T-helper 17 cell (primary cell): ENCODE results near the gene TSPO. TPM values are rescaled to one million over a fixed set of nuclear protein-coding genes. Genes with fewer than 3 reads are reported as not detected.
A peak's percentile ranks its signal among the peaks of the same experiment; 100 is the strongest.

Experiments used
- ATAC-seq: fragments of 150-1000 bp; cut with Tn5 transposase; 2 replicates; pipeline ENCODE4 v1.10.0; 2021; ENCODE audit warnings: mild to moderate bottlenecking, moderate library complexity
- DNase-seq, 3 donors: peaks; one replicate each; pipeline versions ENCODE4 v3.0.0 to v3.0.0-alpha.2; 2020 to 2021
- H3K9me3 ChIP-seq: one replicate; pipeline ENCODE4 v1.7.0; 2013; ENCODE audit warnings: low read length, mild to moderate bottlenecking; ENCODE audit not compliant: control insufficient read depth, poor library complexity, severe bottlenecking
- H3K27ac Mint-ChIP-seq: one replicate; pipeline ENCODE4 v1.8.0; 2022; ENCODE audit warnings: mild to moderate bottlenecking, moderate library complexity, mixed read lengths
- H3K27me3 Mint-ChIP-seq: one replicate; pipeline ENCODE4 v1.8.0; 2022; ENCODE audit warnings: mixed read lengths
- H3K36me3 Mint-ChIP-seq: one replicate; pipeline ENCODE4 v1.8.0; 2022; ENCODE audit warnings: low read depth, mixed read lengths
- H3K4me1 Mint-ChIP-seq: one replicate; pipeline ENCODE4 v1.8.0; 2022; ENCODE audit warnings: mild to moderate bottlenecking, mixed read lengths
- H3K4me3 Mint-ChIP-seq: one replicate; pipeline ENCODE4 v1.8.0; 2022; ENCODE audit warnings: mild to moderate bottlenecking, moderate library complexity, mixed read lengths
- total RNA-seq, 4 donors: library from RNA in 2 of 4; stranded (reverse) in 2 of 4; gene quantifications; one replicate each; pipeline ENCODE4 v1.2.3 and lab custom pipeline; 2022 to 2026

The TSPO gene
- total RNA-seq, 2 donors from 2014 or later = 74.1 to 89.1 TPM

DNA sequence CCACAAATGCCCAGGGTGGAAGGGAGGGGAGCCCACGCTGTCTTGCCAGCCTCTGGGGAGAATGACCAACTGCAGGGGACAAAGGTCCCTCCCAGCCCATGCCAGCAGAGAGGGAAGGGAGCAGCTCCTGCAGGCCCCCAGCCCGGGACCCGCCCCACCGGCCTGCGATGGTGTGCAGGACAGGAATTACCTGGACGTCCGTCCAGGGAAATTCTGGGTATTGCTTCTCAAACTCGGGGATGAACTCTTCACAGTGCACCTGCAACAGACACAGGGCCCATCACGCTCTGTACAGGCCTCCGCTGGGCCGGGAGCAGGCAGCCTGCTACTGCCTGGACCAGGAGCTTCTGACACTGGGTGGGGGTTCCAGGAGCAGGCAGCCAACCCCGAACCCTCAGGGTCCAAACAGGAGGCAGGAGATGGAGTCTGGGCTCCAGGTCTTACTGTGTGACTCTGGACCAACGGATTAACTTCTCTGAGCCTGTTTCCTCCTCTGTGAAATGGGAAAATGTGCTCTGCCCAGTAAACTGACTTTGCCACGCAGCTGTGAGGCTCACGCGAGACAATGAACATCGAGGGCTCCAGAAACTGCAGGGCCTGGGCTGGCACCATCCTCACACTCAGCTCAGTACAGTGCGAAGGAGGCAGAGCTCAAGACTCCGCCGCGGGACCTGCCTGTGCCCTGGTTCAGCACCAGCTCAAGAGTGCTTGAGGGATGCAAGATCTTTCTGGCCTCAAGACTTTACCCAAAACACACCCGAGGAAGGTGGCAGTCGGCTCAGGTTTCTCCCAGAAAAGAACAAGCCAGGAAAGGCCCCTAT lies 18.2 kb downstream of the TSPO start:
- peak overlapping the region; percentile 27 for H3K27ac Mint-ChIP-seq
- no peaks in the 10 kb centered on the region for H3K27me3 Mint-ChIP-seq
- no peaks in the 10 kb centered on the region for H3K36me3 Mint-ChIP-seq
- peaks cover 12% of the 10 kb centered on the region for H3K4me1 Mint-ChIP-seq
- ATAC-seq (no peak), DNase-seq (no peak)
- H3K9me3 ChIP-seq = no peaks in the 10 kb centered on the region
- no peak overlapping the region for H3K4me3 Mint-ChIP-seq

GRCh38 chr22:43170131-43170480 lies 18.7 kb downstream of the TSPO start:
- no peaks in the 10 kb centered on the region for H3K9me3 ChIP-seq
- Mint-ChIP-seq H3K27me3 (no peaks in the 10 kb centered on the region), H3K36me3 (no peaks in the 10 kb centered on the region), H3K4me3 (no peak overlapping the region), H3K27ac (peak overlapping the region; percentile 43), H3K4me1 (peaks cover 12% of the 10 kb centered on the region)
- no peak for DNase-seq
- no peak for ATAC-seq

DNA sequence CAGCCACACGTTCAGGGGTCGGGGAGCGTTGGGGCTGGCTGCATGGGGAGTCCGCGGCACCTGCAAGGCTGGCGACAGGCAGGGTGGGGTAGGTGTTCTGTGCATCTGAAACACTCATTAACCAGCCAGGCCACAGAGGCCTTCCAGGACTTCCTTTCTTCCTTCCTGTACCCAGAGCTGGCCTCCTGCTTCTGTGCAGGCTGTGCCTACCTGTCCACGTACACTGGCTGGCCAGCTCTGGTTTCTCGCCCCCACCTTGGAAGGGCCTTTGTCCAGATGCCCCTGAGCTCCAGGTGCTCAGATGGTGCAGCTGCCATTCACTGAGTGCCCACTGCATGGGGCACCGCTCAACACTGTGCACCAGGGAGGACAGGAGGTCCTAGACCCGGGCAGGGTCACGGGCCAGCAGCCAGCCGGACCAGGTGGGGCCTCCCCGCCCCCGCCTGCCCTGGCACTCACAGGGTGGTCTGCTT lies 19.7 kb downstream of the TSPO start:
- H3K9me3 ChIP-seq = no peaks in the 10 kb centered on the region
- H3K36me3 Mint-ChIP-seq = no peaks in the 10 kb centered on the region
- no peaks in the 10 kb centered on the region for H3K27me3 Mint-ChIP-seq
- DNase-seq = no peak
- peak overlapping the region; percentile 43 for H3K27ac Mint-ChIP-seq
- H3K4me3 Mint-ChIP-seq = no peak overlapping the region
- H3K4me1 Mint-ChIP-seq = peaks cover 12% of the 10 kb centered on the region
- ATAC-seq = no peak

GRCh38 chr22:43171607-43172006 lies 20.2 kb downstream of the TSPO start:
- Mint-ChIP-seq H3K4me1 (peaks cover 12% of the 10 kb centered on the region), H3K4me3 (no peak overlapping the region), H3K36me3 (no peaks in the 10 kb centered on the region), H3K27me3 (no peaks in the 10 kb centered on the region), H3K27ac (no peak overlapping the region)
- ATAC-seq (no peak), DNase-seq (no peak)
- no peaks in the 10 kb centered on the region for H3K9me3 ChIP-seq

DNA sequence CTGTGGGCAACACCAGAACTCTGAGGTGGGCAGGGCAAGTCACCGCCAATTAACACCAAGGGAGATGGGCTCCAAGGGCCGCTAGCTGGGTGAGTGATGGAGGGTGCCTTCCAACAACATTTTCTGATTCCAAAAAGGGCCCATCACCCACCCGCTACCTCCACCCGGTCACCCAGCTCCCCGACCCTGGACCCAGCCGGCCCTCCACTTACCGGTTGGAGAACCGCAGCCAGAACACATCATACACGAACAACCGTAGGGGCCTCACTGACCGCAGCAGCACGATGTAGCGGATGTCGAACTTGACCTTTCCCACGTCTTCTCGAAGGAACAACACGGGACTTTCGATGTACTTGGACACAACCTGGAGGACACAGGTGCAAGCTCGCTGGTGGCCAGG lies 20.8 kb downstream of the TSPO start:
- no peak for ATAC-seq
- Mint-ChIP-seq H3K4me1 (peaks cover 12% of the 10 kb centered on the region), H3K36me3 (no peaks in the 10 kb centered on the region), H3K27ac (no peak overlapping the region), H3K4me3 (no peak overlapping the region), H3K27me3 (no peaks in the 10 kb centered on the region)
- no peak for DNase-seq
- no peaks in the 10 kb centered on the region for H3K9me3 ChIP-seq

GRCh38 chr22:43173566-43173965 lies 22.2 kb downstream of the TSPO start:
- H3K9me3 ChIP-seq = no peaks in the 10 kb centered on the region
- H3K4me1 Mint-ChIP-seq = peaks cover 9% of the 10 kb centered on the region
- DNase-seq (no peak), ATAC-seq (no peak)
- no peak overlapping the region for H3K4me3 Mint-ChIP-seq
- H3K36me3 Mint-ChIP-seq = no peaks in the 10 kb centered on the region
- H3K27me3 Mint-ChIP-seq = no peaks in the 10 kb centered on the region
- no peak overlapping the region for H3K27ac Mint-ChIP-seq

DNA sequence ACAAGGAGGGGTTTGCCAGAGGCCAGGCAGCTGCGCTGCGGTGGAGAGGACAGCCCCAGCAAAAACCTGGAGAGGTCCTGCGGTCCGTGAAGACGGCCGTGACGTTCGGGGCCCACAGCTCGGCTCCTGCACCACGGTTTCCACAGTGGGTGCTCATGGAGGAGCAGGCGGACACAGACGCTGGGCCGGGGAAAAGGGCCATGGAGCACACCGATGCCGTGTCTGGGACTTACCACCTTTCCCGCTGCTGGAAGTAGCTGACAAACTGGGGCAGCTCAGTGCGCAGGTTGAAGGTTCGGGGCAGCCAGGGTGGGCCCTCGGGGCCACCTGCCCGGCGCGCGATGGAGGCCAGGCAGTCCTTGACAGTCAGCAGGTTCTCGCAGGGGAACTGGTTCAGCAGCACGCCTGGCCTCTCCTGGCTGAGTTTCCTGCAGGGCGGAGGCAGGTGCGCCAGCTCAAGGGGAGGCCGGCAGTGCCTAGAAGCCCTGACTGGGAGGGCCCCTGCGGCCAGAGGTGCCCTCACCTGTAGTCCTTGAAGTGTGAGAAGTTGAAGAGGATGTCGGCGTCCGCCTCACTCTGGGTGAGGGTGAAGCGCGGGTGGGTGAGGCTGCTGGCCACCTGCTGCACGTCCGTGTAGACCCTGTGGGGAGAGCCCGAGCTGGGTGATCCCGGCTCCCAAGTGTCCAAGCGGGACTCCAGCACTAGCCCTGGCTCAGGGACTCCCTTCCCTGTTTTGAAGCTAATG lies 22.8 kb downstream of the TSPO start:
- no peaks in the 10 kb centered on the region for H3K36me3 Mint-ChIP-seq
- no peak for DNase-seq
- ATAC-seq = no peak

DNA sequence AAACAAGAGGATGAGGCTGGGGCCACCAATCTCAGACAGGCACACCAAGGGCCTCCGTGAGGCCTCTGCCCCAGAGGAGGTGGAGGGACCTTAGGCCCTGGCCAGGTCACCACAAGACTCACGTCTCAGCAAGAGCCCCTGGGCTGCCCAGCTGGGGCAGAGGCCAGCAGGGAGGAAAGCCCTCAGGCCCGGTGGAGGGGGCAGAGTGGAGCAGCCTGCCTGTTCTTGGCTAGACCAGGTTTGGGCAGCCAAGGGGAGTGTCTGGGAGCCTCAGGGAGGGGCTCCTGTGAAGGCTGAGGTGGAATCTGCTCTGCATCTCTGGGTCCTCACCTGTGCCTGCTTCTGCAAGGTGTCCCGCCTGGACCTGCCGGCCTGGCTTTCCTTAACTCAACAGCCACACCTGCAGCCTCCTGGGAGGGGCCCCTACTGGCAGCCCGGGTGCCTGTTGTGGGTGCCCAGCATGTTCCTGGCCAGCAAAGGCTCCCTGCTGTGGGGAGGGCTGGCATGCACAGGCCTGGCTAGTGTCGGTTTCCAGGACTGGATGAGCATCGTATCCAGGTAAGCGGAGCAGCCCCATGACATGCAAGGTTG lies 23.7 kb downstream of the TSPO start:
- no peaks in the 10 kb centered on the region for H3K9me3 ChIP-seq
- no peak overlapping the region for H3K4me3 Mint-ChIP-seq
- H3K4me1 Mint-ChIP-seq = peaks cover 4% of the 10 kb centered on the region
- DNase-seq = no peak
- no peaks in the 10 kb centered on the region for H3K36me3 Mint-ChIP-seq
- no peak overlapping the region for H3K27ac Mint-ChIP-seq
- ATAC-seq = no peak
- H3K27me3 Mint-ChIP-seq = no peaks in the 10 kb centered on the region

More for the DNA sequence above, 22.8 kb downstream of the TSPO start:
- H3K27ac Mint-ChIP-seq = no peak overlapping the region
- no peaks in the 10 kb centered on the region for H3K9me3 ChIP-seq
- H3K27me3 Mint-ChIP-seq = no peaks in the 10 kb centered on the region
- H3K4me1 Mint-ChIP-seq = peaks cover 4% of the 10 kb centered on the region
- no peak overlapping the region for H3K4me3 Mint-ChIP-seq

DNA sequence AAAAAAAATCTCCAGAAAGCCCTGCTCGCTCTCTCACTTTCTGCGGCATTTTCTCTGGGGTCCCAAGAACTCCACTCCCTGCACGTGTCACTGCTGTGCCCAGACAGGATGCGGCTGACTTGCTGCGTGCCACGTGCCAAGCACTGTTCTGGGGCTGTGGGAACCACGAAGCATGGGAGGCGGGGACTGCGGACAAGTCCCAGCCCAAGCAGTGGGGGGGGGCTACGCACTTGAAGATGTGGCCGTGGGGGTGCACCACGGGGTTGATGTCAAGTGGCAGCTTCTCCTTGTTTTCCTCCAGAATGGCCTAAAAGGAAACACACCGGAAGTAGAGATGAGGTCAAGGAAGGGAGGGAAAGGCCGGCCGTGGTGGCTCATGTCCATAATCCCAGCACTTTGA lies 24.7 kb downstream of the TSPO start:
- ATAC-seq = no peak
- H3K36me3 Mint-ChIP-seq = no peaks in the 10 kb centered on the region
- H3K9me3 ChIP-seq = no peaks in the 10 kb centered on the region

GRCh38 chr22:43177479-43177878 lies 26.1 kb downstream of the TSPO start:
- Mint-ChIP-seq H3K36me3 (peaks cover 2% of the 10 kb centered on the region), H3K27ac (no peak overlapping the region), H3K4me3 (no peak overlapping the region), H3K27me3 (no peaks in the 10 kb centered on the region), H3K4me1 (peaks cover 4% of the 10 kb centered on the region)
- no peaks in the 10 kb centered on the region for H3K9me3 ChIP-seq
- no peak for DNase-seq
- no peak for ATAC-seq

More for the DNA sequence above, 24.7 kb downstream of the TSPO start:
- H3K4me3 Mint-ChIP-seq = no peak overlapping the region
- DNase-seq = no peak
- H3K4me1 Mint-ChIP-seq = peaks cover 2% of the 10 kb centered on the region
- H3K27me3 Mint-ChIP-seq = no peaks in the 10 kb centered on the region
- H3K27ac Mint-ChIP-seq = no peak overlapping the region

DNA sequence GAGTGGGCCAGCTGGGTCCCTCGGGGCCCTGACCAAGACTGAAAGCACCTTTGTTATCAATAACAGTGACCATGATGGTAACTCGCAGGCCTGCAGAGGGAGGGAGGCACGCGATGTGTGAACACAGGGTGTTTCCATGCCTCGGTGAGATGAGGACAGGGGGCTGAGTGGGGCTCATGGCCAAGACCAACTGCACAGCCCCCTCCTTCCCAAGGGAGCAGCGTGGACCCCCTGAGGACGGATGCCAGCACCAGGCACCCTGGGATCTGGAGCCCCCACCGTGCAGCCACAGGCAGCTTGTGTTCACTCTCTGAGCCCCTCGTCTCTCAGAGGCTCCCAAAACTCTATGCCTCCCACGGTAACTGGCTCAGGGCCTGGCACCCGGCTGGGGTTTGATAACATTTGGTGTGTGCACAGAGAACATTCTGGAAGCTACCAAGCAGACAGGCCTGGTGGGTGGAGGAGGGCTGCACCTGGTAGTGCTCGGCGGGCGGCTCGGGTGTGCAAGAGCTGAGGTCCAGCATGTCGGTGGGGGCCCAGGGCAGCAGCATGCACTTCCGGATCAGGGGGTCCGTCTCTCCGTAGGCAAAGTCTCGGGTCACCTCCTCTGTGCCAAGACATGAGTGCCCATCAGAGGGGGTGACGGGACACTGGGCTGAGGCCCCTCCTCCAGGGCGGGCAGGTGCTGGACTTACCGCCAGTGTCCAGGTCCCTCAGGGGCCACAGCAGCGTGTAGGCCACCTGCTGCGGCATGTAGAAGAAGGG lies 28.0 kb downstream of the TSPO start:
- H3K9me3 ChIP-seq = no peaks in the 10 kb centered on the region
- H3K4me1 Mint-ChIP-seq = peaks cover 5% of the 10 kb centered on the region
- H3K4me3 Mint-ChIP-seq = no peak overlapping the region
- no peak overlapping the region for H3K27ac Mint-ChIP-seq
- H3K36me3 Mint-ChIP-seq = peaks cover 2% of the 10 kb centered on the region
- DNase-seq = no peak
- ATAC-seq = no peak
- no peaks in the 10 kb centered on the region for H3K27me3 Mint-ChIP-seq

DNA sequence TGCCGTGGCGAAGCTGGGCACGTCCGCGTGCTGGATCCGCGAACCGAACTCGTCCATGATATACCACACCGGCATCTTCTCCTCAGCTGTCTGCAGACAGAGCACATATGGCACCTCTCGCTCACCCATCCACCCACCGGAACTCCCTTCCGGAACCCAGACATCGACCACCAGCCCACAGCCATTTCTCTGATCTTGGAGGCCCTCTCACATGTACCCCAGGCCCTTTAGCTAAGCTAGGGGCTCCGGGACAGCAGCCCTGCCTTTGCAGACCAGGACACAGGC lies 28.5 kb downstream of the TSPO start:
- Mint-ChIP-seq H3K36me3 (peaks cover 2% of the 10 kb centered on the region), H3K4me1 (peaks cover 5% of the 10 kb centered on the region), H3K27me3 (no peaks in the 10 kb centered on the region), H3K4me3 (no peak overlapping the region), H3K27ac (no peak overlapping the region)
- ATAC-seq (no peak), DNase-seq (no peak)
- H3K9me3 ChIP-seq = no peaks in the 10 kb centered on the region

GRCh38 chr22:43180670-43181069 lies 29.3 kb downstream of the TSPO start:
- H3K27ac Mint-ChIP-seq = no peak overlapping the region
- no peaks in the 10 kb centered on the region for H3K9me3 ChIP-seq
- no peak overlapping the region for H3K4me3 Mint-ChIP-seq
- peaks cover 2% of the 10 kb centered on the region for H3K36me3 Mint-ChIP-seq
- no peaks in the 10 kb centered on the region for H3K27me3 Mint-ChIP-seq
- ATAC-seq = no peak
- DNase-seq = no peak
- H3K4me1 Mint-ChIP-seq = peaks cover 11% of the 10 kb centered on the region
